Measurements from ENCODE around the gene MYO1B.

The MYO1B gene

DNA sequence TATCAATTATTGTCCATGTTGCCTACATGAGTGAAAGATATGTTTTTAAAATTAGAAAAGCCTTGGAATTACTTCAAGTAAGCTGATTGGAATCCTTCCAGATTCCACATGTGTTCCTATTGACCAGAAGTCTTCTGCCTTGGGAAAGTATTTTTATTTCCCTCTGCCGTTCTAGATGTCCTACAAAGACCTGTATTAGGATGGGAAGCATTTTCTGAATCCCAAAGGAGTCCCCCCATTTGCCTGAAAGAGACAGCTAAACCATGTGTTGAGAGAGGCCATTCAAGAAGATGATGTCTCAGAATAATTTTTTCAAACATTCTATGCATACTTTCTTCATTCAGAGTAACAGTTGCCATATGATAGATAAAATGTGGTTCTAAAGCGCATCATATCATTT is 19.0 kb upstream of the MYO1B start:
- DNase-seq (ENCODE audit: low read depth in 2 of 2) = no peak

GRCh38 chr2:191228333-191228732 is 16.9 kb upstream of the MYO1B start:
- DNase-seq (ENCODE audit: low read depth in 2 of 2) = no peak

GRCh38 chr2:191228861-191229260 is 16.3 kb upstream of the MYO1B start:
- no peak for DNase-seq (ENCODE audit: low read depth in 2 of 2)

DNA sequence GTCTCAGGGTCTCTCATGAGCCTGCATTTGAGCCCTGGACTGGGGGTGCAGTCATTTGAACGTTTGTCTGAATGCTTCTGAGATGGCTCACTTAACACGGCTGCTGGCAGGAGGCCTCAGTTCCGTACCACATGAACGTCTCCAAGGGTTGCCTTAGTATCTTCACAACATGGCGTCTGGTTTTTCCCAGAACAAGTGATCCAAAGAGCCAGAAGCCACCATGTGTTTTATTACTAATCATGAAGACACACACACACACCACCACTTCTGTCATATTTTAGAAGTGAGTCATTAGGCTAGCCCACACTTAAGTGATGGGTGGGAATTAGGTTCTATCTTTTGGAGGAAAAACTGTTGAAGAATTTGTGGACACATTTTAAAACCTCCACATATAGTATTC is 15.0 kb upstream of the MYO1B start:
- DNase-seq (ENCODE audit: low read depth in 2 of 2) = no peak

GRCh38 chr2:191231995-191232394 is 13.2 kb upstream of the MYO1B start:
- no peak for DNase-seq (ENCODE audit: low read depth in 2 of 2)

- no peak for DNase-seq (ENCODE audit: low read depth in 2 of 2)
Measured at GRCh38 chr2:191233533-191233932, 11.7 kb upstream of the MYO1B start.

- DNase-seq (ENCODE audit: low read depth in 2 of 2) = no peak
Measured at GRCh38 chr2:191234376-191234775, 10.8 kb upstream of the MYO1B start.

GRCh38 chr2:191240871-191241270 is 4.3 kb upstream of the MYO1B start:
- DNase-seq (ENCODE audit: low read depth in 2 of 2) = no peak

- DNase-seq (ENCODE audit: low read depth in 2 of 2) = no peak
Measured at GRCh38 chr2:191241418-191241817, 3.8 kb upstream of the MYO1B start.

GRCh38 chr2:191243154-191243553 is 2.0 kb upstream of the MYO1B start:
- no peak for DNase-seq (ENCODE audit: low read depth in 2 of 2)

GRCh38 chr2:191244350-191244749 is 854 bp upstream of the MYO1B start:
- DNase-seq (ENCODE audit: low read depth in 2 of 2) = no peak

GRCh38 chr2:191245869-191246531 is 796 bp downstream of the MYO1B start:
- peak; percentile 7 to 22 for DNase-seq (ENCODE audit: low read depth in 2 of 2)

- no peak for DNase-seq (ENCODE audit: low read depth in 2 of 2)
Measured at GRCh38 chr2:191246820-191247380, 1.7 kb downstream of the MYO1B start.

DNA sequence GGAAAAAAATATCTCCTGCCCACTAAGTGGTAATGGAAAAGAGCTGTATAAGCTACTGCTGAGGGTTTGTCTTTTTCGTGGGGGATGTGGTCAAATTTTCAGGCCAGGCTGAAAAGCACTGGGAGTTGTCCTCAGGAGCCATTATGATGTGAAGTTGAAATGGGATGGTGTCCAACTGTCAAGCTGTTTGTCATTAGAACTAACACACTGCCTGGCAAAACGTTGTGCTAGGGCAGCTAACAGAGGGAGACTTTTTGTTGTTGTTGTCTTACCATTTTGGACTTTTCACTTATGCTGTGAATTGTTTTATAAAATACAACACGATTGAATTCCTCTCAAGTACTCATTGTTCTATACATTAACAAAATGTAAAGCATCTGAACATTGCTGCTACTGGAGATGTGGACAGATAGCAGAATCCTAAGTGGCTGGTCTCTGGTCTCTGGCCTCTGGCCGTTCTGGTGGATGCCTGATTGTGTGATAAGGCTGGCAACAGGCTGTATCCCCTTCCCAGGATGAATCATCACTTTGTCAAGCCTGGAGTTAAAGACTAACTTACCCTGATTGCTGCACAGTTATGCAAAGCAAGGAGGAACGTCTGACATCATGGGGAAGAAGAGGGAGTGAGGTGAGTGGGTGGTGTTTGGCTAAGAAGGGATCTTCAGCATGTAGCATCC is 2.3 kb downstream of the MYO1B start:
- no peak for DNase-seq (ENCODE audit: low read depth in 2 of 2)

DNA sequence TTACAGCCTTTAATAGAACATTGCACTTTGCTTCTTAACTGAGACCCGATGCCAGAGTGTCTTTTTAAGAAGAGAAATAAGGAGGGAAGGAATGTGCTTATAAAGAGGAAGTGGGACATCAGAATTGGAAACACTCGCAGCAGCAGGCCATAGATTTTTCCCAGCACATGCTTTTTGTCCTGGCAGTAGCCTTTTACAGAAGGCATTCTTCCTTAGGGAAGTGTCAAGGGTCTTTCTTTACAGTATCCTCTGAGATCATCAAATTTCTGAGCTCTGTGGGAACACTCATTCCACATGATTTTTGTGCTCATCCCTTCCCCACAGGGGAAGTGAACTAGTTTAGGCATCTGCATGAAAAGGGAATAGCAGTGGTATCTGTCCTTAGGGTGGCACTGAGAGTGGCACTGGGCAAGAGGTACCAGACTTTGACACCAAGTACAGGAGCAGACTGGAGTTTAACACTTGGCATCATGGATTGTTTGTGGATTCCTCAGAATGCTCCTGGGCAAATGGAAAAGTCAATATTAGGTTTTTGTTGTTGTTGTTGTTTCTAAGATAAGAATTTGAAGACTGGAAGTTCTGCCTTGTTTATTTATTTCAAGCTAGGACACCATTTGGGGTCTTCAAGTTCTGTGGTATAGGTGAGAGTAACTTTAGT is 4.1 kb downstream of the MYO1B start:
- DNase-seq (ENCODE audit: low read depth in 2 of 2) = no peak

DNA sequence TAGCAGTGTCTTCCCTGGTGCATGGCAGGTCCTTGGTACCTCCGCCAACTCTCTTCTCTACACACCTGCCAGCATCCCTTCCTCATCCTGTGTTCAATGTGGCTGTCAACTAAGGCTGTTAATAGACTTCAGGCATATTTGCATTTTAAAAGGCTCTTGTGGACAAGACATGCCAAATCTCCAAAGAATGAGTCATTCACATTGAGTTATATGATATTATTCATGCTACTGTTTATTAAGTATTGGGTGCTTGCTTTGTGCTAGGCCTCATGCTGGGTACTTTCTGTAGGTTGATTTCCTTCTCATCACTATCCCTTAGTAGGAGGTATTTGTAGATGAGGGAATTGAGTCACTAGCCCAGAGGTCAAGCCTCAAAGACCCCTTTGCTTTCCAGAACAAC is 5.2 kb downstream of the MYO1B start:
- DNase-seq (ENCODE audit: low read depth in 2 of 2) = no peak

DNA sequence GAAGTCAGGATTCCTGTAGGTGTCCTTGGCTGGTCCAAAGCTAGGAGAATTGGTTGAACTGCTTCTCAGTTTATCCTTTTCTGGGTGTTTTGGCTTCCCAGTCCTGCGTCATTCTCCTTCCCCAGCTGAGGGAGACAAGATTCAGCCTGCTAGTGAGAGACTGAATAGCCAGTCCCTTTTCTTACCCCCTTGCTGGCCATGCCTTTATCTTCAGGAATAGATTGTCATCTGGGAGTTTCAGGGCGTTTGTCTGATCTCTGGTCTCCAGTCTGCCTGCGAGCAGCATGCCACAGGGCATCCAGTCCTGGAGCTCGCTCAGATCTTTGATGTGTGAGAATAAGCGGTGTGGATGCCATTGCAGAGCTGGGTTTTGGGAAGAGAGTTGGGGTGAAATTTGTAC is 5.8 kb downstream of the MYO1B start:
- no peak for DNase-seq (ENCODE audit: low read depth in 2 of 2)

GRCh38 chr2:191252699-191253098 is 7.5 kb downstream of the MYO1B start:
- DNase-seq (ENCODE audit: low read depth in 2 of 2) = no peak

- DNase-seq (ENCODE audit: low read depth in 2 of 2) = no peak
Measured at GRCh38 chr2:191253476-191253875, 8.3 kb downstream of the MYO1B start.

GRCh38 chr2:191255271-191255670 is 10.1 kb downstream of the MYO1B start:
- no peak for DNase-seq (ENCODE audit: low read depth in 2 of 2)

GRCh38 chr2:191255756-191256312 is 10.6 kb downstream of the MYO1B start:
- no peak for DNase-seq (ENCODE audit: low read depth in 2 of 2)

DNA sequence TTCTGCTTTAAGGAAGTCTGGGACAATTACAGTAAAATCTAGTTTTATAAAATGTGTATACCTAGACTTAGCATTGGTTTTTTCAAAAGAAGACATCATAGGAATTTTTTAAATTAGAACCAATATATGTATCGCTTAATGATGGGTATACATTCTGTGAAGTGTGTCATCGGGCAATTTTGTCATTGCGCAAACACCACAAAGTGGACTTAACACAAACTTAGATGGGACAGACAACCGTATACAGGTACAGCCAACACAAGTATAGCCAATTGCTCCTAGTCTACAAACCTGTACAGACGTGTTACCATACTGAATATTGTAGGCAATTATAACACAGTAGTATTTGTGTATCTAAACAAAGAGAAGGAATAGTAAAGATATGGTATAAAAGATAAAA is 12.7 kb downstream of the MYO1B start:
- DNase-seq (ENCODE audit: low read depth in 2 of 2) = no peak

- DNase-seq (ENCODE audit: low read depth in 2 of 2) = no peak
Measured at GRCh38 chr2:191258996-191259395, 13.8 kb downstream of the MYO1B start.
